Measurements from ENCODE around the gene C1QTNF7. TPM values are rescaled to one million over a fixed set of nuclear protein-coding genes. Genes with fewer than 3 reads are reported as not detected.

The C1QTNF7 gene
- polyA plus RNA-seq, 1 donor = 3.1 TPM

Other genes starting within 250 kb of the C1QTNF7 start
- 16.4 TPM for gene CC2D2A, start 41.8 kb downstream of the C1QTNF7 start, polyA plus RNA-seq
- gene FBXL5, start 227.3 kb downstream of the C1QTNF7 start, polyA plus RNA-seq = 73.8 TPM